GM18498 (cell line): ENCODE measurements around the gene PRR29.
"Not testable (repeated sequence)": the region's sequence is repeated elsewhere in the genome, so short reads cannot be mapped to it uniquely, and the experiment has no call there.

Experiments used
- ATAC-seq: cut with Tn5 transposase; IDR thresholded peaks from one replicate; pipeline ENCODE4 v1.9.1; 2021; ENCODE audit warnings: mild to moderate bottlenecking, moderate library complexity; ENCODE audit not compliant: unreplicated experiment

The PRR29 gene

GRCh38 chr17:63973930-63974593 lies 24.1 kb upstream of the PRR29 start:
- ATAC-seq = no peak

- no peak for ATAC-seq
These were observed 23.5 kb upstream of the PRR29 start for GRCh38 chr17:63974594-63975192.

GRCh38 chr17:63975541-63976092 lies 22.5 kb upstream of the PRR29 start:
- no peak for ATAC-seq

DNA sequence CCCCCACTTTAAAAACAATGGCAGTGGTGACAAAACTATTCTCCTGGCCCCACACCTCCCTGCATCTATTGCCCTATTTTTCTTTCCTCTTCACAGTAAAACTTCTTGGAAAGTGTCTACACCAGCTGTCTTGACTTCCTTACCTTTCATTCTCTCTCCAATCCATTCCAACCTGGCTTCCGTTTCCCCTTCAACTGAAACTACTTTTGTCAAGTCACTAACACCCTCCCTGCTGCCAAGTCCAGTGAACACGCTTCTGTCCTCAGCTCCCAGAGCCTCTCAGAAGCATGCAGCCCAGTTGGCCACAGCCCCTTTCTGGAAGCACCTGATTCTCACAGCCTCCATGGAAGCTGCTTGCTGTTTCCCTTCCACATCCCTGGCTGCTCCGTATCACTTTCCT lies 21.4 kb upstream of the PRR29 start:
- no peak for ATAC-seq

GRCh38 chr17:63978272-63979200 lies 19.6 kb upstream of the PRR29 start:
- no peak for ATAC-seq

- not testable (repeated sequence) for ATAC-seq
These were observed 15.5 kb upstream of the PRR29 start for GRCh38 chr17:63982641-63983040.

- ATAC-seq = no peak
These were observed 14.8 kb upstream of the PRR29 start for GRCh38 chr17:63983320-63983719.

DNA sequence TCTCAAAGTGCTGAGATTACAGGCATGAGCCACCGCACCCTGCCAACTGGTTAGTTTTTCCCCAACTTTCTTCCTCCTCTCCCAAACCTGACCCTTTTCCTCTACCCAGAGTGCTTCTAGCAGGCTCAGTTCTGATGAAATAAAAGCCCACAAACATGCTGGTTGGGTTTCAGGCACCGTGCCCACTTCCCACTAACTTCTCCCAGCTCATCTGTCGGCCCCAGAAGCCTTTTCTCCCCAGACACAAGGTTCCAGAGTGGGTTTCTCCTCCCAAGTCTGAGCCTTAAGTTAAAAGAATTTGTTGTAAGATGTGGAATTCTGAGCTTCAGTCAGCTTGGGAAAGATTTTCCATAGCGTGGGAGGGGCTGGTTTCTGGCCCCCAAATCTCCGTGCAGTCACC lies 13.9 kb upstream of the PRR29 start:
- ATAC-seq = no peak

DNA sequence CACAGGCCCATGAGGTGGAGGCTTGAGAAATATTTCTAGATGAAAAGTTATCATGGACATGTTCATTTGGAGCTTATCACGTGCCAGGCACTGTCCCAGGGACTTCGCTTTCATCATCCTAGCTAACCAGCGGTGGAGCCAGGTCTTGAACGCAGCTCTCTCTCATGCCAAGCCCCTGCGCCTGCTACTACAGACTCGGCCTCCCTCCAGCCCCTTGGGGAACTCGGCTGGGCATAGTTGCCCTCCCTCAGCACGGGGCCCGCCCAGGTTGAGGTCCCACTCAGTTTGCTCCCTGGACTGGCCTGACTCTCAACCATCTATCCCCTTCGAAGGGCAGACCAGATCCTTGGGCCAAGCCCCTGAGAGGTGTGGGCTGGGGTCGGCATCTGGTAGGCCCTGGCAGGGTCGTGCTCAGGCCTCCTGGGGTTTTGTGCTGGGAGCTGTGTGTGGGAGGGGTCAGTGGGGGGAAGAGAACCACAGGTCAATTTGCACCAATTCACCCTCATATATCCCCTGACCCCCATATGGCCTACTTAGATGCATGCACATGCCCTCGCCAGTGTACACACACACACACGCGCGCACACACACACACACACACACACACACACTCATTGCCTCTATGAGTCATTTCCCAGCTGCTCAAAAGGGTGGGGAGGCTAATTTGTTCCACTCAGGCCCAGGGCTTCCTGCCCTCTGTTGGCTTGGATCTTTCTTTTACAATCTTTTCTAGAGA lies 13.3 kb upstream of the PRR29 start:
- ATAC-seq = no peak

GRCh38 chr17:63985387-63986140 lies 12.6 kb upstream of the PRR29 start:
- no peak for ATAC-seq

- ATAC-seq = no peak
These were observed 11.3 kb upstream of the PRR29 start for GRCh38 chr17:63986821-63987220.

GRCh38 chr17:63987221-63988126 lies 10.7 kb upstream of the PRR29 start:
- no peak for ATAC-seq

DNA sequence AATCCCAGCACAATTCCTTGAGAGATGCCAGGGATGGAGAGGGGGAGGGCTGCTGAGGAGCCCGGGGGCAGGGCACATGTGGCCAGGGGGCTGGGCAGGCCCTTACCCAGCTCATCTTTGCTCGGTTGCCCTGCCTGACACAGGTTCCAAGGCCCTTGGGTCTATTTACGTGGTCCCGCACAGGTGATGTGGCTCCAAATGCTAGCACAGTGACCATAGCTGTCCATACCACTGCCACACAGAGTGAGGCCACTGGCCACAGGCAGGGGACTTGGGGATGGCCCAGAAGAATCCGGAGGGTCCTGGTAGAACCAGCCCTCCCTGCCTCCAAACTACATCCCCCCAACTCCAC lies 10.0 kb upstream of the PRR29 start:
- no peak for ATAC-seq

DNA sequence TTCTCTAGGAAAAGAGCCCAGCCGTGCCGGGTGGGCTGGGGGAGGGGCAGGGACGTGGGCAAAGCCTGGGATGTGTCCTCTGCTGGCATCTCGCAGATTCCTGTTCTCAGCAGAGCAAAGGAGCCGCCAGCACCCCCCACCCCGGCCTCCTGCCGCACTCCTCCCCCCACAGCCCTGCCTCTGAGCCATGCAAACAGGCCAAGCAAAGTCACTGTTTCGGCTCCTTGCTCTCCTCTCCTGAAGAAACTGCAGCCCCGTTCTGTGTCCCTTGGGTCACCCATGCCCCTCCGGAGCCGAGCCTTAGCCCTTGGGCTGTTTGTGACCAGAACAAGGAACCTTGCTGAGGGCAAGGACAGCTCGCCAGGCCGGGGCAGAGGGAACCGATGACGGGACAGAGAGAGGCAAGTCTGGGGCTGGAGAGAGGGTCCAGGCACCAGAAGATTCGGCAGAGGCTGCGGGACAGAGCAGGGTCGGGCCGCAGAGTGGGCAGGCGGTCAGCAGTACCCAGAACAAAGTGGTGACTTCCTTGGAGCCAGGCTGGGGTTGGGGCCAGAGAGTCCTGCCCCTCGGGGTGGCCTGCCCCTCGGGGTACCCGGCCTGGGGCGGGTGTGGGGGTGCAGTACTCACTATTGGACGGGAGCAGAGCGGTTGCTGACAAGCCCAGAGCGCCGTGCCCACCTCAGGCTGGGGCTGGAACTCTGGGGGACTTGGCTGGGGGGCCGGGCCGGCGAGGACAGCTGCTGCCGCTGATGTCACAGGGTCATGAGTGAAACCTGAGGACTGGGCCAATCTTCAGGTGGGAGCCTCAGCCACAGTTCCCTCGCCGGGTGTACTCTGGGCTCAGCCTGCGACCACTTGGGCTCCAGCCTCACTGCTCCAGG lies 9.2 kb upstream of the PRR29 start:
- ATAC-seq = no peak

DNA sequence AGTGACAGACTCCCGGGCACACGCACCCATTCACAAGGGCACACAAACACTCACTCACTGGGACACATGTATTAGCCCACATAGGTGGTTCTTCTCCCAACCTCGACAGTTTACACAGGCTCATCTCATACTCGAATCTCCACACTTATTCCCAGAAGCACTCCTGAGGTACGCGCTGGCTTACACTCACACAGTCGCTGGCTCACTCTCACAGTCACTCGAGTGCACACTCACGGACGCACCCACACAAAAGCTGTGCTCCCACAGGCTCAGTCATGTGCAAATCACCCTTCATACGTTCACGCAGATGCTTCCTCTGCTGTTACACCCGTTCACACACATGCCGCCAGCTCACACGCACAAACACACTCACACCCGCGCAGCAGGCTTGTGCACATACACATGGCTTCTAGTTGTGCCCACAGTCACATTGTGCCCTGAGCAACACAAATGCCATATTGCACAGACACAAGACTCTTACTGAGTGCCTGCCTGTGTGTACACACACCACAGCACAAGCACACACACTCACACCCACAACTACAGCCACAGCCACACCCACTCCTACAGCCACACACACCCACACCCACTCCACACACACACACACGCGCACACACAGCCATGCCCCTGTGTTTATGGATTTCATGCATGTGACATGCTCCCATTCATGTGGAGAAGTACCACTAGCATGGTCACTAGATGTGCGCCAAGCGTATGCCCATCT lies 8.4 kb upstream of the PRR29 start:
- no peak for ATAC-seq

DNA sequence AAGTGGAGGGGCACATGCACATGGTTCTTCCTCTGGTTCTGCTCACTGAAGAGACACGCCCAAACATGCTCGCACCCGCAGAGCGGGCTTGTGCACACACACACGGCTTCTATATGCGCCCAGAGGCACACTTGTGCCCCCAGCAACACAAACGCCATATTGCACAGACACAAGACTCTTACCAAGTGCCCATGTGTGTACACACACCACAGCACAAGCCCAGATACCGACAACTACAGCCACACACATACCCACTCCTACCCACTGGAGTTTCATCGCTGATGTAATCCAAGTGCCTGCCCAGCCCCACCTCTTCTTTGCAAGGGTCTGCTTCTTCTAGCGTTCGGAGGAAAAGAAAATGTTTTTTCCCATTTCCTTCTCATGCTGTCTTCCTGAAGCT lies 6.5 kb upstream of the PRR29 start:
- no peak for ATAC-seq

- no peak for ATAC-seq
These were observed 4.7 kb upstream of the PRR29 start for GRCh38 chr17:63993368-63993985.
